Measurements from ENCODE around the gene KCTD16. TPM values are rescaled to one million over a fixed set of nuclear protein-coding genes. Genes with fewer than 3 reads are reported as not detected.

Gene KCTD16
- total RNA-seq, 4 donors from 2014 or later: under 0.01 to 0.19 (median 0.17) TPM; not detected in 1

DNA sequence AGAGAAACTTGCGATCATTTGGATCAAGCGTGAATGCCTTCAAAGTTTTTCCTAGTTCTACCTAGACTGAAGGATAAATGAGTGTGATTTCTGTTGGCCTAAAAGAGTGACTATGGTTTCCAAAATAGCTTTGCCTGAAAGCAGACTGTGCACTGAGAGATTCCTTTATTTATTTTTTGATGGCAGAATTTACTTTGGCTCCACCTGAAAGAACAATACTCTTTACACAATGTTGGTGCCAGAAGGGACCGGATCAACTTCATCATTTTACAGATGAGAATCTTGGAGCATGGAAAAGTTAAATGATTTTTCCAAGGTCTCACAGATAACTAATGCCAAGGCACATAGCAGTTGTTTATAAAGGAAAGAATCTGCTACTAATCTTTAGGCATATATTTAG is 199.6 kb downstream of the KCTD16 start:
- TF ChIP-seq, protein P1, sequence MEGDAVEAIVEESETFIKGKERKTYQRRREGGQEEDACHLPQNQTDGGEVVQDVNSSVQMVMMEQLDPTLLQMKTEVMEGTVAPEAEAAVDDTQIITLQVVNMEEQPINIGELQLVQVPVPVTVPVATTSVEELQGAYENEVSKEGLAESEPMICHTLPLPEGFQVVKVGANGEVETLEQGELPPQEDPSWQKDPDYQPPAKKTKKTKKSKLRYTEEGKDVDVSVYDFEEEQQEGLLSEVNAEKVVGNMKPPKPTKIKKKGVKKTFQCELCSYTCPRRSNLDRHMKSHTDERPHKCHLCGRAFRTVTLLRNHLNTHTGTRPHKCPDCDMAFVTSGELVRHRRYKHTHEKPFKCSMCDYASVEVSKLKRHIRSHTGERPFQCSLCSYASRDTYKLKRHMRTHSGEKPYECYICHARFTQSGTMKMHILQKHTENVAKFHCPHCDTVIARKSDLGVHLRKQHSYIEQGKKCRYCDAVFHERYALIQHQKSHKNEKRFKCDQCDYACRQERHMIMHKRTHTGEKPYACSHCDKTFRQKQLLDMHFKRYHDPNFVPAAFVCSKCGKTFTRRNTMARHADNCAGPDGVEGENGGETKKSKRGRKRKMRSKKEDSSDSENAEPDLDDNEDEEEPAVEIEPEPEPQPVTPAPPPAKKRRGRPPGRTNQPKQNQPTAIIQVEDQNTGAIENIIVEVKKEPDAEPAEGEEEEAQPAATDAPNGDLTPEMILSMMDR (IDR thresholded peaks at IDR 0.05; ENCODE audit: low read depth): no peak

DNA sequence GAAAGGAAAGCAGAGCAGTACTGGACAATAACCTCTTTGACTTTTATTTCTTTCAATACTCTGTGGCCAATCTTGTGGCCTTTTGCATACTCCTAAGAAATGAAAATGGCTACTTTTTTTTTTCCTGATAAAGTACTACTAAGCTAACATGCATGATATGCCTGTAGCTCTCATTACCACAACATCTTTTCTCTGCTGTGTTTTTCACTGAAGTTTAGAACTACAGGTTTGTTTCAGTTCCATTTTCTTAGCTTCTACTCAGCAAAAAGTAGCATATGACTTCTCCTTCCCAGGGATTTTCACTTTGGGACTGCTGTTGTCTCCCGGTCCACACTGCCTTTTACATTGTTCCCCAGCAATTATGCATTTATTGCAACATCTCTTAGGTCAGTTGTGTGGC is 204.0 kb downstream of the KCTD16 start:
- TF ChIP-seq, protein P1 (IDR thresholded peaks at IDR 0.05; ENCODE audit: low read depth): no peak

DNA sequence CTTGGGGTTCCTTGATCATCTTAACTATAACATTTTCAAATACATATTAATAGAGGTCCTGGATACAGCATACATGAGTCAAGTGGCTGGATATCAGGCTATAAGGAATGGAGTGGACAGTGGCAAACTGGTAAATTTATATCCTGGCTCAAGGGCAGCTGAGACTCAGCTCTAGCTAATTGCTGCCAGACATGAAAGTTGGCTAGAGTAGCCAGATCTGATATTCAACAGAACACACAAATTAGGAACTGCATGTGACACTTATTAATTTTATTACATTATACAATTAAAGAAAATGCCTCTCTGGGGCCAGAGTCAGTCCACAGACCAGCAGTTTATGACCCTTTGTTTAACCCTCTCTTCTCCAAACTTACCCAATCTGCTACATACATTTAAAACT is 206.5 kb downstream of the KCTD16 start:
- TF ChIP-seq, protein P1 (IDR thresholded peaks at IDR 0.05; ENCODE audit: low read depth): no peak

DNA sequence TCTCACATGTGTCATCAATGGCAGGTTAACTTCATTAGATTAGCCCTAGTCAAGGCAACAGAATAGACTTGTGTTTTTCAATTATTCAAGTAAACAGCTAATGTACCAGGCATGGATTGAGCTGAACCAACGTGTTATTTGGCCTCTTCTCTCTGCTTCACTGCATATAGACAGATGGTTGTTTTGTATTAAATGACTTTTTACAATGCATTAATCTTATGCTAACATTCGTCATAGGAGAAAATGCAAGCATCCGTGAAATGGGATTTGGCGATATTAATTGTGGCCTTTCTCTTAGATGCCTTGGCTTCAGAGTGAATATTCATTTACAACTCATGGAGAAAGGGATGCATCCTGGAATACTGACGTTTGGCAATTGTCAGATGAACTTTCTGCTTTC is 208.0 kb downstream of the KCTD16 start:
- TF ChIP-seq, protein P1 (IDR thresholded peaks at IDR 0.05; ENCODE audit: low read depth): no peak

DNA sequence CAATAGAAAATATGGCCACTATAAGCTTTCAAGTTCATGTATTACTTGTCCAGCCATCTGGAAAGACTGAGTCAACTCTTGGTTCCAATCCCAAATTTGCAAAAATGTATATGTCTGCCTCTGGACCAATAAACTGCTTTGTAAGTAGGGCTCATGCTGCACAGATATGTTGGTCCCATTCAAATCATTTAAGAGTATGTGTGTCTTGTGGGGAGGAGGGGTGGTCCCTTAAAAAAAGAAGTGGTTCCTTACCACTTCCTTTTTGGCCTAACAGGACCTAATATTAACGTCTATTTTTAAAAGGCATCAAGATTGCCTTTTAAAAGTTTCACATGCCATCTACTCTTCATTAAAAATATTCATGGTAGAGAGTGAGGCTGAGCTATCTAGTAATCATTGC is 214.9 kb downstream of the KCTD16 start:
- TF ChIP-seq, protein P1 (IDR thresholded peaks at IDR 0.05; ENCODE audit: low read depth): no peak

DNA sequence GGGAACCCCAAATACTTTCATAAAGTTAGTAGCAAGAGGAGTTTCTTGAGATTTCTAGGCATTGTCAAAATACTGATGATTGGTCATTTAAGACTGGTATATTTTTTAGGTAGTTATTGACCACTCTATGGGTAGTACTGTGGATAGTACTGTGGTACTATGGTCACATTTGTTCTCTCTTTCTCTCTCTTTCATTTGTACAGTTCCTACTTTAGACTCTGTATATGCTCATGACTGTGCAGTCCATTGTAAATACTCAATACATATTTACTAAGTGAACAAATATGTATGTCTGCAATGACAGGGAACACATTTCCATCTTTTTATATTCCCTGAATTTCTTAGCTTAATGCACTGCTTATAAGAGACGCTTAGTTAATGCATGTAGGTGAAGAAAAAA is 215.6 kb downstream of the KCTD16 start:
- TF ChIP-seq, protein P1 (IDR thresholded peaks at IDR 0.05; ENCODE audit: low read depth): no peak

DNA sequence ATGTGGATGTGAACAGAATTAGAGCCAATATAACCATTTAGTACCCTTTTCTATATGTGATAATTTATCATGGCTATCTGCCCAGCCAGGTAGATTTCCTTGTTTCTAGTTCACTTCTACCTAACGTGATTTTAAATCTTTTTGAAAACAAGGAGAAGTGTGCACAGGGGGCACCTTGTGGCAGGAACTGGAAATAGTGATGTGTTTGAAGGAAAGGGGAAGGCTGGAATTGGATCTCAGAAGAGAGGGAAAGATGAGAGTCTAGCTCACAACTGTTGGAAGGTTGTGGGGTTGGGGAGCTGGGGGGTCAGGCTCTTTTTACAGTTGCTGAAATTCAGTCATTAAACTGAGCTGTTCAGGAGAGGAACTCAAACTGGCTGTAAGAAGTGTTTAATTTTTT is 219.5 kb downstream of the KCTD16 start:
- TF ChIP-seq, protein P1 (IDR thresholded peaks at IDR 0.05; ENCODE audit: low read depth): no peak

All from subcutaneous adipose tissue (tissue), 4 donors.